Keratinocyte (primary cell): ENCODE measurements around the gene LRP3.

Experiments used
- CTCF ChIP-seq, 3 experiments: IDR thresholded peaks in 1 of 3; conservative IDR thresholded peaks in 1 of 3; optimal IDR thresholded peaks in 1 of 3; 2 replicates in 2 of 3; 3 replicates in 1 of 3; pipeline versions ENCODE3 to v1.5.1; 2011; ENCODE audit warnings: low read length in 3 of 3, mild to moderate bottlenecking in 3 of 3, moderate library complexity in 2 of 3, control low read depth in 1 of 3, inconsistent platforms in 1 of 3; ENCODE audit not compliant: insufficient read depth in 2 of 3; ENCODE audit errors: extremely low read depth in 1 of 3
- EZH2 ChIP-seq: IDR thresholded peaks from one replicate; pipeline ENCODE4 v1.6.1; 2012; ENCODE audit warnings: inconsistent platforms, mild to moderate bottlenecking, low read length, moderate library complexity

DNA sequence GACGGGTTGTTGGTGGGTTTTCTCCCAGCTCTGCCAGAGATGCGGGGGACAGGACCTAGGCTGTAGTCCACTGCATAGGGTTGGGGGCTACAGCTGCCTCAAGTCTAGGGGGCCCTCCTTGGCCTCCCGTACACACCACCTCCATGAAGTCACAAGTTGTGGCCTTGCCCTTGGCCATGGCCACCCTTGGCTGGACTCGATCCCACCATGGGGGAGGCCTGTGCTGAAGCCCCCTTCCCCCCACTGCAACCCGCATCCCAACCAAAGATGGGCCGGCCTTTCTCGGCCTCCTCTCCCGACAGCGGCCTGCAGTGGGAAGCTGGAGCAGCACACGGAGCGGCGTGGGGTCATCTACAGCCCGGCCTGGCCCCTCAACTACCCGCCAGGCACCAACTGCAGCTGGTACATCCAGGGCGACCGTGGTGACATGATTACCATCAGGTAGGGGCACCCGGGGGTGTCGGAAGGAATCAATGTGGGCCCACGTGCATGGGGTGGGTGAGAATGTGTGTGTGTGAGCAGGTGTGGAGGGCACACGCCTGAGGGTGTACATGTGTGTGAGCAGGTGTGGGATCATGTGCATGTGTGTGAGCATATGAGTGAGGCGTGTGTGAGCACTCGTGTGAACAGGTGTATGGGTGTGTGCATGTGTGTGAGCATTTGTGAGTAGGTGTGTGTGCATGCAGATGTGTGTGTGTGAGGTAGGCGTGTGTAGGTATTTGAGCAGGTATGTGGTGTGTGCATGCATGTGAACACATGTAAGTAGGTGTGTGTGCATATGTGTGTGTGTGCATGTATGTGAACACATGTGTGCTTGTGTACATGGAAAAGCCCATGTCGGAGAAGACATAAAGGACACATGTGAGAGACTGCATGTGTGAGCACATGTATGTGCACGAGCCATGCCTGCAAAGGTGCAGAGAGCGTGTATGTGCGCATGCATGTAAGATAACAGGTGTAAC, 8.7 kb downstream of the LRP3 start:
- TF ChIP-seq CTCF (optimal IDR thresholded peaks at IDR 0.05 in 1 of 3, IDR thresholded peaks at IDR 0.05 in 1 of 3, conservative IDR thresholded peaks at IDR 0.05 in 1 of 3; ENCODE audit: extremely low read depth in 1 of 3, insufficient read depth in 2 of 3, low read length in 3 of 3): no peak
- no peak for TF ChIP-seq EZH2
